Spleen (tissue), 11 donors: ENCODE results near the gene TOPBP1. TPM values are rescaled to one million over a fixed set of nuclear protein-coding genes. Genes with fewer than 3 reads are reported as not detected.

Experiments used
- DNase-seq: peaks from one replicate; pipeline ENCODE4 v3.0.0-alpha.2; 2020
- H3K27ac ChIP-seq, 8 donors: fragments of 200-600 bp; sonication (generic) in 7 of 8; 1 replicate in 4 of 8; 2 replicates in 4 of 8; pipeline versions ENCODE4 v1.5.0 to v1.8.0; 2016 to 2021; ENCODE audit warnings: inconsistent platforms in 4 of 8, mild to moderate bottlenecking in 4 of 8, moderate library complexity in 1 of 8
- H3K27me3 ChIP-seq, 7 donors: fragments of 200-600 bp; sonication (generic) in 6 of 7; replicated peaks in 1 of 7; 1 replicate in 4 of 7; 2 replicates in 3 of 7; pipeline versions ENCODE4 v1.5.0 to v1.8.0; 2016 to 2021; ENCODE audit warnings: inconsistent platforms in 3 of 7, mild to moderate bottlenecking in 1 of 7
- H3K36me3 ChIP-seq, 6 donors: fragments of 200-600 bp; sonication (generic) in 5 of 6; 1 replicate in 4 of 6; 2 replicates in 2 of 6; pipeline versions ENCODE4 v1.5.0 to v1.8.0; 2016 to 2021; ENCODE audit warnings: inconsistent platforms in 2 of 6
- H3K4me1 ChIP-seq, 6 donors: fragments of 200-600 bp; sonication (generic) in 5 of 6; 1 replicate in 3 of 6; 2 replicates in 3 of 6; pipeline versions ENCODE4 v1.5.0 to v1.8.0; 2016 to 2021; ENCODE audit warnings: inconsistent platforms in 3 of 6
- H3K4me3 ChIP-seq, 8 donors: fragments of 200-600 bp; sonication (generic) in 7 of 8; 1 replicate in 4 of 8; 2 replicates in 4 of 8; pipeline versions ENCODE4 v1.5.0 to v1.8.0; 2016 to 2021; ENCODE audit warnings: inconsistent platforms in 4 of 8, mild to moderate bottlenecking in 4 of 8, moderate library complexity in 2 of 8
- H3K9me3 ChIP-seq, 8 donors: fragments of 200-600 bp; sonication (generic) in 7 of 8; 1 replicate in 4 of 8; 2 replicates in 4 of 8; pipeline versions ENCODE4 v1.5.0 to v1.8.0; 2016 to 2021; ENCODE audit warnings: inconsistent platforms in 4 of 8
- CTCF ChIP-seq, 11 experiments: fragments of 200-600 bp in 7 of 11; fragments of 450-650 bp in 4 of 11; sonication (generic) in 4 of 11; IDR thresholded peaks in 8 of 11; conservative IDR thresholded peaks in 3 of 11; 1 replicate in 7 of 11; 2 replicates in 4 of 11; pipeline versions ENCODE4 v1.4.0 to v1.8.0; 2016 to 2021; ENCODE audit warnings: antibody characterized with exemption in 11 of 11, inconsistent platforms in 4 of 11, mild to moderate bottlenecking in 1 of 11
- POLR2A ChIP-seq, 3 donors: fragments of 450-650 bp; IDR thresholded peaks; one replicate each; pipeline ENCODE4 v1.5.1; 2017; ENCODE audit warnings: antibody characterized with exemption in 3 of 3, mild to moderate bottlenecking in 1 of 3
- POLR2AphosphoS5 ChIP-seq, 3 donors: sonication (generic); formaldehyde crosslinking; IDR thresholded peaks; one replicate each; pipeline ENCODE4 v1.5.1; 2017; ENCODE audit warnings: antibody characterized with exemption in 3 of 3
- WGBS, 5 donors: extraction: QIAGEN DNeasy Blood & Tissue Kit in 3 of 5; methylation state at CpG; one replicate each; pipeline versions ENCODE4 v1.1.5 to v1.1.7; 2013 to 2018; 5-methylcytosine and 5-hydroxymethylcytosine counted together
- intact Hi-C: fragments of 100-400 bp; cut with DNase I; formaldehyde crosslinking; loops from one replicate; pipeline ENCODE4 v1.15.0; 2023; ENCODE audit warnings: low total_unique reads
- polyA plus RNA-seq, 3 donors: library from polyadenylated mRNA; stranded (reverse); fragments of 200-250 nt; gene quantifications; one replicate each; pipeline ENCODE4 v1.2.1, GENCODE V29; 2013
- total RNA-seq, 7 donors: library from RNA; depleted of rRNA in 3 of 7; stranded (reverse); fragments of >200 nt in 3 of 7; fragmentation: NEBNext Ultra II Directional in 4 of 7; extraction: Animal tissue kit (Norgen Biotek cat#: 25700) in 4 of 7; gene quantifications; one replicate each; pipeline versions ENCODE4 v1.1.0 to v1.2.1, GENCODE V29; 2016 to 2021
- donor health status: healthy with polysubstance abuse.
- donor health status: DM: no; HTN: no; CAD: no; lungs with moderate emphysema.
- donor health status: DM: no; HTN: no; CAD: no.
- donor health status: Bipolar disorder and iron deficiency.
- donor health status: healthy.
- donor health status: DM: no; HTN: no; CAD: no.
- donor health status: DM: yes; HTN: yes; CAD: no.

TOPBP1 gene
- total and polyA plus RNA-seq, 10 donors = 11.0 to 61.9 (median 30.7) TPM

- TF ChIP-seq POLR2AphosphoS5 (IDR thresholded peaks at IDR 0.05) (no peak), CTCF (IDR thresholded peaks at IDR 0.05 in 8 of 11, conservative IDR thresholded peaks at IDR 0.05 in 3 of 11) (no peak), POLR2A (IDR thresholded peaks at IDR 0.05) (no peak)
- peaks cover 0 to 87% (median 69%) of the 10 kb centered on the region in 6 donors for H3K36me3 ChIP-seq
- intact Hi-C loops = loop anchor here (10.0 kb wide), 1 partner anchor 829 kb away; the partner anchor contains the start of genes ANAPC13 and CEP63
These were observed 5.8 kb downstream of the TOPBP1 start for GRCh38 chr3:133655731-133656515.

GRCh38 chr3:133649486-133650068, 12.2 kb downstream of the TOPBP1 start:
- Histone ChIP-seq H3K4me1 (no peaks in the 10 kb centered on the region), H3K9me3 (no peaks in the 10 kb centered on the region), H3K27me3 (no peaks in the 10 kb centered on the region), H3K36me3 (peaks cover 0 to 100% (median 59%) of the 10 kb centered on the region in 6 donors), H3K4me3 (no peak overlapping the region), H3K27ac (no peak overlapping the region)
- 83 to 91% (median 88%) methylated on average over 4 of the region's 4 CpGs for WGBS, 5 donors
- TF ChIP-seq POLR2A (IDR thresholded peaks at IDR 0.05) (no peak), POLR2AphosphoS5 (IDR thresholded peaks at IDR 0.05) (no peak), CTCF (IDR thresholded peaks at IDR 0.05 in 8 of 11, conservative IDR thresholded peaks at IDR 0.05 in 3 of 11) (no peak)
- intact Hi-C loops = loop anchor here (10.0 kb wide), 1 partner anchor 835 kb away; the partner anchor contains the start of genes ANAPC13 and CEP63
- no peak for DNase-seq

More at GRCh38 chr3:133655731-133656515, 5.8 kb downstream of the TOPBP1 start:
- Histone ChIP-seq H3K4me3 (no peak overlapping the region), H3K27me3 (no peaks in the 10 kb centered on the region), H3K9me3 (no peaks in the 10 kb centered on the region), H3K27ac (no peak overlapping the region), H3K4me1 (peaks cover 9 to 26% (median 12%) of the 10 kb centered on the region in 6 donors)
- 93 to 98% (median 96%) methylated on average over 4 of the region's 4 CpGs for WGBS, 5 donors
- no peak for DNase-seq

GRCh38 chr3:133644768-133645167, 17.0 kb downstream of the TOPBP1 start:
- WGBS, 5 donors = 95 to 100% (median 98%) methylated on average over 1 of the region's 1 CpG
- Histone ChIP-seq H3K4me1 (no peaks in the 10 kb centered on the region), H3K9me3 (no peaks in the 10 kb centered on the region), H3K27ac (no peak overlapping the region), H3K27me3 (no peaks in the 10 kb centered on the region), H3K4me3 (no peak overlapping the region), H3K36me3 (peaks cover 0 to 100% (median 62%) of the 10 kb centered on the region in 6 donors)
- DNase-seq = no peak
- intact Hi-C loops = no loop called here
- no peak for TF ChIP-seq POLR2AphosphoS5 (IDR thresholded peaks at IDR 0.05)
- no peak for TF ChIP-seq CTCF (IDR thresholded peaks at IDR 0.05 in 8 of 11, conservative IDR thresholded peaks at IDR 0.05 in 3 of 11)
- TF ChIP-seq POLR2A (IDR thresholded peaks at IDR 0.05) = no peak

- Histone ChIP-seq H3K9me3 (peaks cover 0 to 7% (median 2%) of the 10 kb centered on the region in 8 donors), H3K4me3 (no peak overlapping the region), H3K36me3 (peaks cover 0 to 100% (median 60%) of the 10 kb centered on the region in 6 donors), H3K27me3 (no peaks in the 10 kb centered on the region), H3K27ac (no peak overlapping the region), H3K4me1 (no peaks in the 10 kb centered on the region)
- no peak for TF ChIP-seq CTCF (IDR thresholded peaks at IDR 0.05 in 8 of 11, conservative IDR thresholded peaks at IDR 0.05 in 3 of 11)
- TF ChIP-seq POLR2A (IDR thresholded peaks at IDR 0.05) = no peak
- no peak for TF ChIP-seq POLR2AphosphoS5 (IDR thresholded peaks at IDR 0.05)
- DNase-seq = no peak
- intact Hi-C loops = no loop called here
- 86 to 97% (median 93%) methylated on average over 2 of the region's 2 CpGs for WGBS, 5 donors
These were observed 18.1 kb downstream of the TOPBP1 start for GRCh38 chr3:133643611-133644010.
